T-helper 17 cell (primary cell): Measurements from ENCODE around the gene KLF5. TPM values are rescaled to one million over a fixed set of nuclear protein-coding genes. Genes with fewer than 3 reads are reported as not detected.
"Not testable (repeated sequence)": the region's sequence is repeated elsewhere in the genome, so short reads cannot be mapped to it uniquely, and the experiment has no call there.

Experiments
- ATAC-seq: fragments of 150-1000 bp; cut with Tn5 transposase; 2 replicates; pipeline ENCODE4 v1.10.0; 2021; ENCODE audit warnings: mild to moderate bottlenecking, moderate library complexity
- DNase-seq, 3 donors: peaks; one replicate each; pipeline versions ENCODE4 v3.0.0 to v3.0.0-alpha.2; 2020 to 2021
- H3K9me3 ChIP-seq: one replicate; pipeline ENCODE4 v1.7.0; 2013; ENCODE audit warnings: low read length, mild to moderate bottlenecking; ENCODE audit not compliant: control insufficient read depth, poor library complexity, severe bottlenecking
- H3K27ac Mint-ChIP-seq: one replicate; pipeline ENCODE4 v1.8.0; 2022; ENCODE audit warnings: mild to moderate bottlenecking, moderate library complexity, mixed read lengths
- H3K27me3 Mint-ChIP-seq: one replicate; pipeline ENCODE4 v1.8.0; 2022; ENCODE audit warnings: mixed read lengths
- H3K36me3 Mint-ChIP-seq: one replicate; pipeline ENCODE4 v1.8.0; 2022; ENCODE audit warnings: low read depth, mixed read lengths
- H3K4me1 Mint-ChIP-seq: one replicate; pipeline ENCODE4 v1.8.0; 2022; ENCODE audit warnings: mild to moderate bottlenecking, mixed read lengths
- H3K4me3 Mint-ChIP-seq: one replicate; pipeline ENCODE4 v1.8.0; 2022; ENCODE audit warnings: mild to moderate bottlenecking, moderate library complexity, mixed read lengths
- total RNA-seq, 4 donors: library from RNA in 2 of 4; stranded (reverse) in 2 of 4; gene quantifications; one replicate each; pipeline ENCODE4 v1.2.3 and lab custom pipeline; 2022 to 2026

The KLF5 gene
- total RNA-seq, 2 donors from 2014 or later, result 3.1 to 3.7 TPM

GRCh38 chr13:73048615-73049014, 10.2 kb upstream of the KLF5 start:
- DNase-seq, H3K27me3 Mint-ChIP-seq, H3K4me3 Mint-ChIP-seq, H3K27ac Mint-ChIP-seq, H3K9me3 ChIP-seq, ATAC-seq, H3K4me1 Mint-ChIP-seq, H3K36me3 Mint-ChIP-seq: not testable (repeated sequence)

GRCh38 chr13:73054712-73055111, 4.1 kb upstream of the KLF5 start:
- Mint-ChIP-seq H3K27me3 (peaks cover 31% of the 10 kb centered on the region), H3K4me3 (no peak overlapping the region), H3K4me1 (peaks cover 8% of the 10 kb centered on the region), H3K27ac (no peak overlapping the region), H3K36me3 (peaks cover 8% of the 10 kb centered on the region)
- DNase-seq, result no peak
- no peaks in the 10 kb centered on the region for H3K9me3 ChIP-seq
- ATAC-seq, result no peak

GRCh38 chr13:73055813-73056564, 2.8 kb upstream of the KLF5 start:
- no peak overlapping the region for H3K27ac Mint-ChIP-seq
- H3K27me3 Mint-ChIP-seq, result peaks cover 30% of the 10 kb centered on the region
- no peak overlapping the region for H3K4me3 Mint-ChIP-seq

DNA sequence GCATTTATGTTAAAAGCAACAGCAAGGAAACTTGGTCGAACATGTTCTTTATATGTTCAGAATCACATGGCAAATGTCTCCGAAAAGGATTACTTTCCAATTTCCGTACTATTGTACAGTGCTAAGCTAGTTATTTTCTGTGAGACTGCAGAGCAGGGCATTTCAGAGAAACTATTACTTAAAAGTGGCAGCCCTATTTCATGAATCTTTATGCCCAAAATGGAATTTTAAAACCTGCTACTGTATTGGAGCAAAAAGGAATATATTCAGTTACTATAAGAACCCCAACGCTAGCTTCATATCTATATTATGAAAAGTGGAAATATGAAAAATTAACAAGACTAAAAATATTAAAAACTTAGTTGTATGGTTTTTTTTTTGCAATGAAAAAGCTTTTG, 2.2 kb upstream of the KLF5 start:
- Mint-ChIP-seq H3K36me3 (peaks cover 6% of the 10 kb centered on the region), H3K27me3 (peaks cover 27% of the 10 kb centered on the region), H3K4me3 (no peak overlapping the region), H3K27ac (no peak overlapping the region), H3K4me1 (peaks cover 8% of the 10 kb centered on the region)
- no peak for DNase-seq
- ATAC-seq, result no peak
- no peaks in the 10 kb centered on the region for H3K9me3 ChIP-seq

More at GRCh38 chr13:73055813-73056564, 2.8 kb upstream of the KLF5 start:
- no peak for ATAC-seq
- no peak for DNase-seq
- H3K36me3 Mint-ChIP-seq, result peaks cover 6% of the 10 kb centered on the region
- H3K9me3 ChIP-seq, result no peaks in the 10 kb centered on the region
- H3K4me1 Mint-ChIP-seq, result peaks cover 8% of the 10 kb centered on the region

- Mint-ChIP-seq H3K4me1 (peaks cover 8% of the 10 kb centered on the region), H3K4me3 (peak overlapping the region; percentile 96), H3K36me3 (peaks cover 6% of the 10 kb centered on the region), H3K27me3 (peaks cover 26% of the 10 kb centered on the region), H3K27ac (no peak overlapping the region)
- DNase-seq, result no peak
- no peak for ATAC-seq
- H3K9me3 ChIP-seq, result no peaks in the 10 kb centered on the region
These were observed 1.3 kb upstream of the KLF5 start for GRCh38 chr13:73057284-73058063.

DNA sequence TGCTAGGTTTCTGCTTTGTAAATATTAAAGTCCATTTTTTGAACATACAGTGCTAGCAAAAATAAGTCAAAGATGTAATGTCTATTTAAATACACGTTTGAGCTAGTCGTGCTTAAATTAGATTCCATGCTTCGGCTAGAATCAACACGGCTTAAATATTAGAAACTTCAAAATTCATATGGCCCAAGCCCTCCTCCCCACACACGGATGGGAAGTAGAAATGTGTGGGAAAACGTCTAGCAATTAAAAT, 816 bp upstream of the KLF5 start:
- peaks cover 22% of the 10 kb centered on the region for H3K27me3 Mint-ChIP-seq
- no peak for ATAC-seq

GRCh38 chr13:73058432-73058735, 421 bp upstream of the KLF5 start:
- no peaks in the 10 kb centered on the region for H3K9me3 ChIP-seq
- Mint-ChIP-seq H3K27ac (no peak overlapping the region), H3K27me3 (peaks cover 22% of the 10 kb centered on the region)

More for the DNA sequence above, 816 bp upstream of the KLF5 start:
- Mint-ChIP-seq H3K36me3 (peaks cover 6% of the 10 kb centered on the region), H3K4me3 (peak overlapping the region; percentile 96), H3K4me1 (peaks cover 8% of the 10 kb centered on the region), H3K27ac (no peak overlapping the region)
- H3K9me3 ChIP-seq, result no peaks in the 10 kb centered on the region
- no peak for DNase-seq

DNA sequence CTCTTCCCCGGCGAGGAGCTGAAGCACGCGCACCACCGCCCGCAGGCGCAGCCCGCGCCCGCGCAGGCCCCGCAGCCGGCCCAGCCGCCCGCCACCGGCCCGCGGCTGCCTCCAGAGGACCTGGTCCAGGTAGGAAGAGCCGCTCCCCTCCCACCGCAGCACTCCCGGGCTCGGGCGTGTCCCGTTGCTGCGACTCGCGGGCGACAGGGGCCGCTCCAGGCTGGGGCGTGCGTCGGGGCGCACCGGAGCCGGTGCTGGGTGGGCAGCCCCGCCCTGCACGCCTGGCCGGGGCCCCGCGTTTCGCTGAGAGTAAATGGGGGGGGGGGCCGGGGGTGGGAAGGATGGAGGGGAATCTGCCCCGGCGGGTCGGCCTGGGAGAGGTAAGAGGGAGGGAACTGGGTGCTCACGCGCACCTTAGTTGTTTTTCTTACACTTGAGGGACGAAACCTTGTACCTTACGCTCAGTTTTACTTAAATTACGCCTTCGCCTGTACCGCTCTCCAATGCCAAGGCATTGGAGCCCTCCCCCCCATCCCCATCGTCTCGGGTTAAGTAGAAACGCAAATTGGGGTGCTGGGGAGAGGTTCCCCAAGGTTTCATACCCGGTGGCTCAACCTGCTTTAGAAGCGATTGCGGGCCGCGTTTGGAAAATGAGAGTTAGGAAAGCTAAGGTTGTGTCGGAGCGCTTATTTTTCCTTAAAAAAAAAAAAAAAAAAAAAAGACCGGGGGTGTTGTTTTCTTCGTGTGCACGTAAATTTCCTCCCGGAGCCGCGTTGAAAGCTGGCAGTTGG, 850 bp downstream of the KLF5 start:
- Mint-ChIP-seq H3K36me3 (peaks cover 6% of the 10 kb centered on the region), H3K4me1 (peaks cover 8% of the 10 kb centered on the region), H3K27me3 (peaks cover 20% of the 10 kb centered on the region), H3K27ac (no peak overlapping the region), H3K4me3 (peak overlapping the region; percentile 70)
- peak; percentile 31 for ATAC-seq
- H3K9me3 ChIP-seq, result no peaks in the 10 kb centered on the region
- DNase-seq, result peak; percentile 22 to 44 (median 38)

More at GRCh38 chr13:73058432-73058735, 421 bp upstream of the KLF5 start:
- DNase-seq, result no peak
- H3K4me1 Mint-ChIP-seq, result peaks cover 8% of the 10 kb centered on the region
- H3K4me3 Mint-ChIP-seq, result peak overlapping the region; percentile 96
- peak; percentile 5 for ATAC-seq
- H3K36me3 Mint-ChIP-seq, result peaks cover 6% of the 10 kb centered on the region

- H3K9me3 ChIP-seq, result no peaks in the 10 kb centered on the region
- peaks cover 8% of the 10 kb centered on the region for H3K4me1 Mint-ChIP-seq
- DNase-seq, result no peak
- H3K27ac Mint-ChIP-seq, result no peak overlapping the region
- H3K36me3 Mint-ChIP-seq, result peaks cover 6% of the 10 kb centered on the region
- peaks cover 15% of the 10 kb centered on the region for H3K27me3 Mint-ChIP-seq
- peak overlapping the region; percentile 70 for H3K4me3 Mint-ChIP-seq
- no peak for ATAC-seq
These were observed 1.7 kb downstream of the KLF5 start for GRCh38 chr13:73060251-73061160.

DNA sequence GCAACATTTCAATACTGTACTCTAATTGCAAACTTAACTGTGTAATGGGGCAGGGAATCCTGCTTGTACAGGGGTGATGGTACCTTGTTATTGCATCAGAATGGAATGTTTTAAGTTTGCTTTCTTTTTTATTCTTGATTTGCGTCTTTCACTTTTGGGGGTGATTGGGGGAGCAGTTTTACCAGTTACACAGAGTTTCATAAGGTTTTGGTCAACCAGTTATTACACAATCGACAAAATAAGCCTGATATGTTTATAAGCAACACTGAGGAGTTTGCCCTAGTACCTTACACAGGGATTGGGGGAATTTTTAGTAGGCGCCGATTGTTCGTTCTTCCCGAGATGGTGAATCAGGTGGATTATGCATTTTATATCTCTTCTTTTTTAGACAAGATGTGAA, 2.7 kb downstream of the KLF5 start:
- H3K36me3 Mint-ChIP-seq, result peaks cover 3% of the 10 kb centered on the region
- ATAC-seq (no peak), DNase-seq (no peak)
- H3K27ac Mint-ChIP-seq, result no peak overlapping the region
- no peaks in the 10 kb centered on the region for H3K9me3 ChIP-seq
- H3K4me3 Mint-ChIP-seq, result no peak overlapping the region
- peaks cover 8% of the 10 kb centered on the region for H3K4me1 Mint-ChIP-seq
- H3K27me3 Mint-ChIP-seq, result peaks cover 5% of the 10 kb centered on the region

DNA sequence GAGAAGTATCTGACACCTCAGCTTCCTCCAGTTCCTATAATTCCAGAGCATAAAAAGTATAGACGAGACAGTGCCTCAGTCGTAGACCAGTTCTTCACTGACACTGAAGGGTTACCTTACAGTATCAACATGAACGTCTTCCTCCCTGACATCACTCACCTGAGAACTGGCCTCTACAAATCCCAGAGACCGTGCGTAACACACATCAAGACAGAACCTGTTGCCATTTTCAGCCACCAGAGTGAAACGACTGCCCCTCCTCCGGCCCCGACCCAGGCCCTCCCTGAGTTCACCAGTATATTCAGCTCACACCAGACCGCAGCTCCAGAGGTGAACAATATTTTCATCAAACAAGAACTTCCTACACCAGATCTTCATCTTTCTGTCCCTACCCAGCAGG, 3.1 kb downstream of the KLF5 start:
- peaks cover 3% of the 10 kb centered on the region for H3K36me3 Mint-ChIP-seq
- H3K27me3 Mint-ChIP-seq, result peaks cover 4% of the 10 kb centered on the region
- no peak overlapping the region for H3K27ac Mint-ChIP-seq
- no peaks in the 10 kb centered on the region for H3K9me3 ChIP-seq
- no peak for DNase-seq
- no peak overlapping the region for H3K4me3 Mint-ChIP-seq
- peaks cover 8% of the 10 kb centered on the region for H3K4me1 Mint-ChIP-seq
- ATAC-seq, result no peak

- peaks cover 4% of the 10 kb centered on the region for H3K27me3 Mint-ChIP-seq
- no peak for ATAC-seq
- DNase-seq, result no peak
These were observed 3.7 kb downstream of the KLF5 start for GRCh38 chr13:73062468-73062867.

More at GRCh38 chr13:73062468-73062867, 3.7 kb downstream of the KLF5 start:
- H3K4me3 Mint-ChIP-seq, result no peak overlapping the region
- peaks cover 3% of the 10 kb centered on the region for H3K36me3 Mint-ChIP-seq
- no peak overlapping the region for H3K27ac Mint-ChIP-seq
- no peaks in the 10 kb centered on the region for H3K9me3 ChIP-seq
- H3K4me1 Mint-ChIP-seq, result peaks cover 8% of the 10 kb centered on the region
